CMK (cell line): ENCODE measurements around the gene CSMD2.

Experiments used
- DNase-seq: peaks from one replicate; pipeline ENCODE4 v3.0.0-alpha.2; 2010; ENCODE audit warnings: low read depth

The CSMD2 gene

DNA sequence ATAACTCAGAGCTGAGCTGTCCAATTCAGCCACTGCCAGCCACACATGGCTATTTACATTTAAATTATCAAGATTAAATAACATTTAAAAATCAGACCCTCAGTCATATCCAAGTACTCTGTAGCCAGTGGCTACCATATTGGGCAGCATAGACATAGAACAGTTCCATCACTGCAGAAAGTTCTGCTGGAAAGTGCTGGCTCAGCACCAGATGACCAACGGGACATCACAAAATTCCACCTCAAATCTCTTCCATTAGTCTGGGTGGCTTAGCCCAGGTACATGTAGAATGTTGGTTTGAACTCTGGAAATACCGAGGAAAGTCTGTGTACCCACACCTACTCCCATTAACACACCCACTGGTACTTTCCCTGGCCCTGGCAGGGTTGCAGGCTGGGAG lies 563.3 kb downstream of the CSMD2 start:
- DNase-seq = no peak

DNA sequence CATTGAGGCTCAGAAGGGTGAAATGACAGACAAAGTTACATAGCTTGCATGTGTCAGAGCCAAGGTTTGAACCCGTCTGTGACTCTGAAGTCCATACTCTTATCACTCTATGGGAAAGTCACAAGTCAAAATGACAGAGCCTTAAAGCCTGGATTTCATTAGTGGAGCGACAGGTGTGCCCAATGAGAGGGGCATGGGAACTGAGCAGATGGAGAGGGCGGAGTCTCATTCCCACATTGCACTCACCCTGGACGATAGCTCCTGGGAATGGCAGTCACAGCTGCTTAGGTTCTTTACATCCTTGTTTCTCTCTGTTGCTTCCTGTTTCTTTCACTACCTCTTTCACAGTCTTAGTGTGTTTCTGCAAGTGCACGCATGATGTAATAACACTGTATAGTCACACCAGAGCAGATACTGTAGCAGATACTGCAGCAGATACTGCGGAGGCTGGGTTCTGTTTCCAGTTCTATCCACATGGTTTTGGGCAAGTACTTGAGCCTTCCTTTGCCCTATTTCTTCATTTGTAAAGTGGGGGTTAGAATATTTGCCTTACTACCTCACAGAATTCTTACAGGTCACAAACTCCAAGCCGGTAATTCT lies 565.4 kb downstream of the CSMD2 start:
- no peak for DNase-seq

DNA sequence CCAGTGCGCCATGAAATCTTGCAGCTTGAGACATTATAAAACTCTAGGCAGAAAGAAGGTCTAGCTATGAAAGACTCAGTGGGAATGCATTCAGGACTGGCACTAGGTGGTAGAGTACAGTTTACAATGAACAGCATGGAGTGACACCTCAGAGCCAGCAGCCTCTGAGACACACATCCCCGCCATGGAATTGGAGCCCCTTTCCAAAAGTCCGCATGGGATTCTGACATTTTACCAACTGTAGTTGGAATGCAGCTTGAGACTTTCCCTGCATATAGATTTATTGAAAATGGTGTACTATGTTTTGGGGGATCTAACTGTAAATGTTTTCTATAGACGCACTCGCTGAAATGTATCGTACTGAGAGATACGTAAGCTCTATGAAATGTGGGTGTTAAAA lies 576.3 kb downstream of the CSMD2 start:
- DNase-seq = no peak

DNA sequence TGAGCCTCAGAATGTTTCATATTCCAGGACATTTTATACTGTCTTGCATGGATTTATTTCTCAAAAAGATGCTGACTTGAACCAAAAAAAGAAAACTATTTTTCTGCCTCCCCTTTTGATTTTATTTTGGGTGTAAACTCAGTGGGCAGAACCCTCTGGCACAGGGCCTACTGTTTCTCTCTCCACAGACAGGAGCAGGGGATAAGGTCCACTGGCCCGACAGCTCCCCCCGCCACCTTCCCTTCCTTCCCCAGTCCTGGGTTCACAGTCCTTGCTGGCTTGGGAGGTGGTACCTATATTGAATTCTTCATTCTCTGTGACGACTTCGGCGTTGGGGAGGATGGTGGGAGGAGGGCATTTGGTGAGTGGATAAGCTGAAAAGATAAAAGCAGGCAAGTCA lies 578.2 kb downstream of the CSMD2 start:
- no peak for DNase-seq

DNA sequence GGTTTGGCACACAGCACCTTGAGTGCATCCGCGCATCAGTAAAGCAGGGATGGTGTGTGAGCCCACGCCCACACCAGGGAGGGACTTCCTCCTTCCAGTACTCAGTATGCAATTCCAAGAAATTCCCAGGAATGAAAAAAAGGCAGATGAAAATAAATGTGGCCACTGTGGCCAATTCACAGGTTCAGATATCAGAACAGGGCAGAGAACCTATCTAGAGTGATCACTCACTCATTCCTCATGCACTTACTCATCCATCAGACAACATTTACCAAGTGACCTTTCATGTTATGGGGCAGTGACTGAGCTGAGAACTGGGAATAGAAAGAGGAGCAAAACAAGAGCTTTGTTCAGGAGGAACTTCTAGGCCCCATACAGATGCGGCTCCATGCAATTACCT lies 578.9 kb downstream of the CSMD2 start:
- no peak for DNase-seq

DNA sequence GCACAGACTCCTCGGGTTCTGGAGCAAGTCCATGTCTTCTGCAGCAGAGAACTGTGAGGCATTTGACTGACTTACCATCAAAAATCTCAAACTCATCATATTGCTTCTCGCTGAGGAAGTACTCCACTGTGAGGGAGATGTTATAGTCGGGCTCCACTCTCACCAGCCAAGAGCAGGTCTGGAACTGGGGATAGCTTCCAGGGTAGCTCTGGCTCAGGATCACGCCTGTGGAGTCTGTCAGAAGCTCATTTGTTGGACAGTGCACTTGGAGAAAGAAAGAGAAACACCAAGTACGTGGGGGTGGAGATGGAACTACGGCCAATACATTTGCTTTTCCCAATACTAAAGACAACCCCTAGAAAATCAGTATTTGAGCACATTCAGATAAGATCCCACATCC lies 581.5 kb downstream of the CSMD2 start:
- no peak for DNase-seq

DNA sequence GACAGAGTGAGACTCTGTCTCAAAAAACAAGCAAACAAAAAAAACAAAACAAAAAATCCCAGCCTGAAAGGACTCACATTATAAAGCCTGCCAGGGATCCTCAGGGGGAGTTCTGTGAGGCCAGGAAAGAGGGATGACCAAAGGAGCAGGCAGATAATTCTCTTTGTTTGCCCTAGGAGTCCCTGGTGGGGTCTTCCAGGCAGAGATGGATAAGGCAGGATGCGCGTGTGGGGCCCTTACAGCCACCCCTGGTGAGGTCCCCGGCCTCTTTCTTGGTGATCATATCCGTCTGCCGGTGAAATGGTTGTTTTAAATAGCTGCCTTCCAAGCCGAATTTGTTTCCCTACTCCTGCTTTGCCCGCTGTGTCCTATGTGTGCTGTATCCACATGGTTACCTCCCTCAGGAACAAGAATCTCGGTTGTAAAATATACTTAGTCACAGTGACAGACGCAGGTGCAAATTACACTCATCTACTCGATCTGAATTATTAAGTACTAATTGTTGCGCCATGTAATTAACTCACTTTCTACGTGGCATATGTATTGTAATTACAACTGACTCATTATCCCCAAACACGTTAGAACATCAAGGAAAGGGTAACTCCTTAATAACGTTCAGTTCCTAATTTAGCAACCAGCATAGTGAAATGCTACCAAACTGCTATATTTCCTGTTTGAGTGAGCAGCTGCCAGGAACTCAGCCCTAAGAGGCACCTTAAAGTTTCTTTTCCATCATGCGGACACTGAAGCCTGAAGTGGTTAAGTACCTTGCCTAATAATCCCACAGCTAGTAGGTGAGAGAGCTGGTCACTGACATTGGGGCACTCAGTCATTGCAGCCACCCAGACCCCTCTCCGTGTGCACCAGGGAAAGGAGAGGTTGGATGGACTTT lies 586.2 kb downstream of the CSMD2 start:
- no peak for DNase-seq

DNA sequence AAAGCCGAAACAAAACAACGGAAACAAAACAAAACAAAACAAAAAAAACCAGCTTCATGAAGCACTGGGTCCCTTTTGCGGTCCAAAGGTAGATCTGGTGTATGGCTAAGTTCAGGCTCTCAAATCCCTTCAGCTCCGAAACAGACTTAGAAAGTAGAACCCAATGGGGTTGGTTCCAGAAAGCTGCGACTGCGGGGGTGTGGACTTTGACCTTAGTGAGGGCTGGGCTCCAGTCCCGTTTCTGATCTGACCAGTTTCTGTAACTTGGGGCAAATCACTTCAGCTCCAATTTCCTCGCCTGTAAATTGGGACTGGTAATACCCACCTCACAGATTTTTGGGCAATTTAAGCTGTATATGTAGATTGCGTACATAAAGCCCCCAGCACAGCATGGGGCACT lies 587.4 kb downstream of the CSMD2 start:
- DNase-seq = no peak

DNA sequence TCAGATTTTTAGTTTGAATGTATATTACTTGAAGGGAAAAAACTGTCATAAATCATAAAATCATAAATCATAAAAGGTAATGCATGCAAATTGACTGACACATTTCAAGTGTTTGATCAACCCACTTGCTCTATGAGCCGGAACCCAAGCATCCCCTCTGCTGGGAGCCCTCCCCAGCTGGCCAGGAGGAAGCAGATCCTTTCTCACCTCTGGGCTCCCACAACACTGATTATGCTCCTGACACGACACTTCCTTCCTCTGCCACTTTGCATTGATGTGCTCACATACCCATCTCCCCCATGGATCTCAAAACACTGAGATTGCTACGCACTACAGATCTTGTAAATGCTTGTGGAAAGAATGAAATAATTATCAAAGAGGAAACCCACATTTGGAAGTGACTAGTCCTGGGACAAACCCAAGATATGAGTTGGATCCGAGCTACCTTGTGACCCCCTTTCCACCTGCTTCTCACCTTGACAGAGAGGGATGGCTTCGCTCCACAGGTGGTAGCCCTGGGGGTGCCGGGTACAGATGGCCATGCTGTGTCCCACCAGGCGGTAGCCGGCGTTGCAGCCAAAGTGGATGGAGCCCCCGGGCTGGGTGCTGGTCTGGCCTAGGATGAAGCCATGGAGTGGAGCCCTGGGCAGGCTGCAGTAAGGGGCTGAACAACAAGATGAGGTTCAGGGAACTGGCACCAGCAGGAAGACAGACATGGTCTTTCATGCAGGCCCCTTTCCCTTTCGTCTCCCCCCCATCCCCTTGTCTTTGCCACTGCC lies 588.0 kb downstream of the CSMD2 start:
- DNase-seq = no peak

DNA sequence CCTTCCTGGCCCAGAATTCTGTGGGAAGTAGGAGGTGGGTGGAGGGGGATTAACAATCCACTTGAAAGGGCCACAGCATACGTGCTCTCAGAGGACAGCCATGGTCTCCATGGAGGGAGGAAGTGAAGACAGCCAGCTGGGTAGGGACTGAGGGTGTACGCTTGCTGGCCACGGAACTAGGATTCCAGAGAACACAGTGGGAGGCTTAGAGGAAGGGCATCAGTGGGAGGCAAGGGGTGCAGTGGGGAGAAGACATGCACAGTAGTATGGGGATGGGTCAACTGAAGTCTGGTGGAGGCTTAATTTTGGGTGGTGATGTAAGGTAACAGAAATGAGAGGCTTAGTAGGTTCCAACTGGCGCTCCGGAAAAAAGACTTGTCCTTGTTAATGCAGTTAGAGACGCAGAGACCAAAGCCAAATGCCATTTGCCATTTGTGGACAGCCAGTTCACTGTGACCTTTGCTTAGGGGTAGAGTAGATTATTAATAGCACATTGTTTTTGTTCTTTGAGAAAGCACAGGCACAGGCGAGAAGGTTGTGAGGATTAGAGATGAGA lies 589.6 kb downstream of the CSMD2 start:
- DNase-seq = no peak

DNA sequence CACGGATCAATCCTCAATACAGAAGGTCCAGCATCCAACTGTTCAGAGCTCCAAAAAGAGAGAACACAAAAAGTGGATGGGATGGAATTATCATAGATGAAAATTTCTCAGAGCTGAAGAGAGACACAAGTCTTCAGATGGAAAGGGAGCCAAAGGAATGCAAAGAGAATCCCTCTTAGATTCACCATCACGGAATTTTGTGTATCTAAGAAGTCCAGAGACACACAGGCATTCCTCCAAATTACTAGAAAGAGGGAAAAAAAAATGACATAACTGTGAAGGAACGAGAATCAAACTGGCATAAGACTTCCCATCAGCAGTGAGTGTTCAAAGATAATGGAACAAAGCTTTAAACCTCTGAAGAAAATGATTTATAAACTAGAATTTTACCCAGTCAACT lies 591.4 kb downstream of the CSMD2 start:
- no peak for DNase-seq

DNA sequence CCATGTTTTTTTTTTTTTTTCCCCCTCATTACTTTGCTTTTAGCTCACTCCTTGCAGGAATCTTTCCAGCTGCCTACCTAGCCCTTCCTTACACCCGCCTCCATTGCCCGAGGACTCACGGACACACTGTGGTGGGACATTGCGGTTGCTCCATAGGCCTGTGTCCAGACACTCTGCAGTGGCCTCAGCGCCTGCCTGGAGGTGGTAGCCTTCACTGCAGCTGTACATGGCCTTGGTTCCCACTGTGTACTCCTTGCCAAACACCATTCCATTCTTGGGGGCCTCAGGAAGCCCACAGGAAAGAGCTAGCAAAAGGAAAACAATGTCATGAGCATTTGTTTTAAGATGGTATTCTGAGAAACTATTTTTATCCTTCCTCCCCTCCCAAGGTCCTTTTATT lies 592.6 kb downstream of the CSMD2 start:
- no peak for DNase-seq

DNA sequence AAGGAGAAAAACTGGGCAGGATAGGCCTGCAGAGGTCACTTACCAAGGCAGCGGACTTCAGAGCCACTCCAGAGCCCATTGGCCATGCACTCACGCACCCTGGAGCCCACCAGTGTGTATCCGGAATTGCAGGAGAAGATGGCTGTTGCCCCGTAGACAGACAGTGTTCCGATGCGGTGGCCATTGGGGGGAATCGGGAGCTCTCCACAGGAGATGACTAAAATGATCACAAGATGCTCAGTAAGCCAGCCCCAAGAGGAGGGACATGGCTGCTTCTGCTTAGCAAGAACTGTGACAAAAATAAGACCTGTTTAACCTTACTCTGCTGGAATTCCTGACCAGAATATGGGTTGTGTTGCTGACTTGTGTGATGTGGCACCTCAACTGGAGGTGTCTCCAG lies 595.7 kb downstream of the CSMD2 start:
- DNase-seq = no peak

DNA sequence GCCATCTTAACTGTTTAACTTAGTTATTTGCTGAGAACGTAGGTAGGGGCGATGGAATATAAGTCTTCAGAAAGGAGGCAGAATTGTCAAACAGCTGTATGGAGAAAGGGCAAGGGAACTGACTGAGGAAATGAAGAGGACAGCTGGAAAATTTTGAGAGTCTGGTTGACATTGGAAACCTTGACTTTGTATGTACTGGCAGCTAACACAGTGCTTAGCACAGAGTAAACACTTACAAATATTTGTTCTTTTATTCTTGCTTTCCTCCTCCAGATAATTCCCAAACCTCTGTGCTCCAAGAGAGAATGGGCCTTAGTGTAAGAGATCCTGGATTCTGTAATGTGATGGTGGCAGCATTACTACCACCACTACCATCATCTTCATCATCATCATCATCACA lies 601.3 kb downstream of the CSMD2 start:
- no peak for DNase-seq

DNA sequence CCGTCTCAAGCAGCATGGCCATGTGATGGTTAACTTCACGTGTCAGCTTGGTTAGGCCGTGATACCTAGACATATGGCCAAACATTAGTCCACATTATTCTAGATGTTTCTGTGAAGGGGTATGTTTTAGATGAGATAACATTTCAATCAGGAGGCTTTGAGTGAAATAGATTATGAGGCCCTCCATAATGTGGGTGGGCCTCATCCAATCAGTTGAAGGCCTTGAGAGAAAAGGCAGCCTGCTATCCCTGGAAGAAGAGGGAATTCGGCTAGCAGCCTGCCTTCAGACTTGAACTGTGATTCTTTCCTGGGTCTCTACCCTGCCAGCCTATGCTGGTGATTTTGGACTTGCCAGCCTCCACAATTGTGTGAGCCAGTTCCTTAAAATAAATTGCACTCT lies 602.5 kb downstream of the CSMD2 start:
- DNase-seq = no peak

DNA sequence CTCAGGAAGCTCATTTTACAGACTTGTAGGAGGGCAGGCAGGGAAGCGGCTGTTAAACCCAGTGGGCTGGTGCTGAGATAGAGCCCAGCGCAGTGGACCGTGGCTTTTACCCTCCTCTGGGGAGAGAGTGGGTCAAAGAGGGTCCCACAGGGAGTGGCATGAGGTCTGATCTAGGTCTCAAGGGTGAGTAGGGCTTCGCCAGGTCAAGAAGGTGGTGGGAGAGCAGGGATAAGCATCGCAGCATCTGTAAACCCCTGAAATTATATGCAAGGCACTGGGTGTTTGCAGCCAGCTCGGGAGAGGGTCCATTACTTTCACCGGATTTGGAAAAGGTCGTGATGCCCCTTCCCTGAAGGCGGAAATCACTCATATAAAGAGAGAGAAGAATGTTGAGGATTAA lies 603.5 kb downstream of the CSMD2 start:
- no peak for DNase-seq

DNA sequence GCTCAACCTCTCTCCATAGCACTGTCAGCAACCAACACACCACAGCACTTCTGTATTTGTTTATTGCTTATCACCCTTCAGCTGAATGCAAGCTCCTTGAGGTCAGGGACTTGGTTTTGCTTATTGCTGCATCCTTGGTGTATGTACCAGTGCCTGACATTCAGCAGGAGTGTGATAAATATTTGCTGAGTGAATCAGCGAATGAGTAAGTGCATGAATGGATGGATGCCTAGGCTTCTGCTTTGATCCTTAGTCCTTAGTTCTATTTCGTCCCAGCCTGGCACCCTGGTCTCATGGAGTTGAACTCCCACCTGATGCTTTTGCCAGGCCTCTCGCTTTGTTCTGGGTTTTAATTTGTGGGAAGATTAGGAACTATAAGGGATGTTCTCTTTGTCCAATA lies 604.4 kb downstream of the CSMD2 start:
- DNase-seq = no peak

DNA sequence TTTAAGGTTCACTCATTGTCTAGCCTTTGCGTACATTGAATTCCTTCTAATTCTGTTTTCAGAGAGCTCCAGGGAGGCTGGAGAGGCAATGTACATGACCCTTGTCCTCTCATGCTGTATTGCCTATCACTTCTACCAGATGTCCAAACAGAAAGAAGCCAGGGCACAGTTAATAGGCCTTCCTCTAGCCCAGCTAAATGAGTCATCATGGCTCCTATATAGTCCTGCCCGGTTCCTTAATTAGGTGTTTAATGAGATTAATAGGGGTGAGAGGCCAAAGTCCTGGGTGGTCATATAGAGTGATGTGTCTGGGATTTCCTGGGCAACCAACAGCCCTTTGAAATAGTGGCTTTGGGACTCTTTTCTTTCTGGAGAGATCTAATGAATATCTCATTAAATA lies 616.3 kb downstream of the CSMD2 start:
- DNase-seq = no peak

DNA sequence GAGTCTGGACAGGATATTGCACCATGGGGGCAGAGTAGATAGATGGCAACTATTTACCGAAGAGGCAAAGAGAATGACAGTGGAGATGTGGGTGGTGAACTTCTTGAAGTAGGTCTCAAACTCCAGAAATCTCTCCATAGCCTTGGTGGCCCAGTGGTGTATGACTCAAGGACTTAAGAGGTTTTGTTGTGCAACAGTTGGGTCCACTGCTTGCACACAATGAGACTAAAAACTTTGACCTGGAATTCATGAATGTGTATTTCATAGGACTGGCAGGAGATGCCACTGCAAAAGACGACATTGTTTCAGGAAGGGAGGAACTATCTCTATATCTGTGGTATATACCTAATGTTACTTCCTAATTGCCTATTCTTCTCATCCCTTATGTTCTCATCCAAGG lies 616.7 kb downstream of the CSMD2 start:
- no peak for DNase-seq

DNA sequence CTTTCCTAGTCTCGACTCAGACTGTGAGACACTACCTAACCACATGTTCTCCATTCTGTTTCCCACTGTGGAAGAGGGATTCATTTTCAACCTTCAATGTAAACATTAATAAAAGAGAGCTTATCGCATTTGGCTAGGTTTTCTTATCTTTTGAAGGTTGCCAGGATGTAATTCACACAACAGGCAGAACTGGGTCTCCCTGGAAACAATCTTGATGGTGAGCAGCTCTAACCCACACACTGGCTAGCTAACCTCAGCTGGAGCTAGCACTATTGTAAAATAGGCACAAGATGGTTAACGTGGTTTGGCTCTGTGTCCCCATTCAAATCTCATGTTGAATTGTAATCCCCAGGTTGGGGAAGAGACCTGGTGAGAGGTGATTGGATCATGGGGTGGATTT lies 617.5 kb downstream of the CSMD2 start:
- DNase-seq = no peak

DNA sequence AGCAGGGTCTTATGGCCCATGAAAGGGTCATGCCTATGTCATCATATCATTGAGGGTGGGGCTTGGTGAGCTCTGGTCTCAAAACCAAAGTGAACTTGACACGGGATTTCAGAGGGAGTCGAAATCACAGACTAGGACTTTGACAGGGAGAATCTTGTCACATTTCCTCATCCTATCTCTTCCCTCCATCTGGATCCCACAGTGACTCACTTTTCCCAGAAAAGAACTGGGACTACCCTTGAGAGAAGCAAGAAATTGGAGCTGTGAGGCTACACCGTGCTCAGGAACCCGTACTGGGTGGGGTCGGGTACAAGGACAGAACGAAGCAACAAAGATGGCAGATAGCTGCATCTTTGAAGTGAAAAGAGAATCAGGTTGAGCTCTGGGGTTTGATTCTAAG lies 623.1 kb downstream of the CSMD2 start:
- DNase-seq = no peak

DNA sequence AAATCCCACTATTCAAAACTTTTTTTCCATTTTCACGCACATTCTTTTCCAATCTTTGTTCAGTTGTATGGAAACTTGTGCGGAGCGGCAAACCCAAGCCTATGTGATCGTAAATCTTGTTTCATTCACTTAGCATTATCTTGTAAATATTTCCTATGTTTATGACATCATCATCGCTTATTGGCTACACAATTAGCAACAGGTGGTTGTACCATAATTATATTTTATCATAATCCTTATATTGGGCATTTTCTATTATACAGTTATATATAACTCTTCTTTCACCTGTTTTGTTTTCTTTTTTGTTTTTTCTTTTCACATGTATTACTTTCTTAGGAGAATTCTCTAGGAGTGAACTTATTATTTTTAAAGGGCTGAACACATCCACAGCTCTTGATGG lies 627.1 kb downstream of the CSMD2 start:
- DNase-seq = no peak

DNA sequence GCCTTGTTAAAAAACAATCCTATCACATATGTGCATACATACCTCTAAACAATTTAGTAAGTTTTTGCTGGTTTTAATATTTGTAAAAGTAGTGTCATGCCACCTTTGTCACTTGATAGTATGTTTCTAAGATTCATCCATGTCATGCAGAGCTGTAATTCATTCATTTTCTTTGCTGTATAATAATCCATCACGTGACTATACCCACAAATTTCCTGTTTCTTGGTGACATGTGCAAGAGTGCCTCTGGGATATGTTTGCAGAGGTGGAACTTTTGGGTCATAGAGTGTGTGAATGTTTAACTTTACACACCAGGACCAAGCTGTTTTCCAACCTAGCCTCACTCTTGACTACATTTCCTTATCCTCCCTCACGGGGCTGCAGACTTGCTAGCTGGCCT lies 629.7 kb downstream of the CSMD2 start:
- no peak for DNase-seq
